ENCODE measurements around the gene TMEM151B. TPM values are rescaled to one million over a fixed set of nuclear protein-coding genes. Genes with fewer than 3 reads are reported as not detected.

TMEM151B gene
- total RNA-seq, 4 donors from 2014 or later, result 0.11 TPM; not detected in 3

- ATAC-seq, result no peak
- no peaks in the 10 kb centered on the region for H3K36me3 ChIP-seq
- no peak overlapping the region for H3K4me3 ChIP-seq
- in situ Hi-C loops (cut with MboI; ENCODE audit: low sequenced_read_pairs in 4 of 4) (loop anchor here in 2 of 4 donors (25.0 kb wide), 1 partner anchor 171 kb away; the partner anchor contains the start of gene CAPN11 (in 2 of the 2)), intact Hi-C loops (cut with DNase I; ENCODE audit: low total_unique reads) (no loop called here)
- H3K27ac ChIP-seq, result no peak overlapping the region
- no peaks in the 10 kb centered on the region for H3K4me1 ChIP-seq
- peaks cover 5 to 18% (median 9%) of the 10 kb centered on the region in 3 donors for H3K27me3 ChIP-seq
- no peaks in the 10 kb centered on the region for H3K9me3 ChIP-seq
- TF ChIP-seq CTCF (IDR thresholded peaks at IDR 0.05 in 4 of 5, conservative IDR thresholded peaks at IDR 0.05 in 1 of 5) (no peak), POLR2A (IDR thresholded peaks at IDR 0.05) (no peak)
- no peak for DNase-seq
These were observed 63.1 kb downstream of the TMEM151B start for GRCh38 chr6:44333273-44333919.

DNA sequence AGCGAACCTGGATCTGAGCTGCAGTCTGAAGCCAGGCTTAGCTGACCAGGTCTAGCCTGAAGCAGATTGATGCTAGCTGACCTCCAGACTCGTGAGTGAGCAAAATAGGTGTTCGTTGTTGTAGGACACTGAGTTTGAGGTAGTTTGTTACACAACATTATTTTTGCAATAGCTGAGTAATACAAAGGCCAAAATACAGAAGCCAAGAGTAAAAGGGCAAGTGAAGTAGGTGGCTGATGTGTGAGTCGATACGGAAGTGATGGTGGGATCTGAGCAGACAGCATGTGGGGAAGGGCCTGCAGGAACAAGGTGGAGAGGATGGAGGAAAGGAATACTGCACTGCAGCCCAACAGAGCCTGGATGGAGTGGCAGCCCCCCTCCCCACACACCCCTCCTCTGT lies 63.7 kb downstream of the TMEM151B start:
- intact Hi-C loops (cut with DNase I; ENCODE audit: low total_unique reads), result no loop called here
- Histone ChIP-seq H3K4me1 (no peaks in the 10 kb centered on the region), H3K27ac (no peak overlapping the region), H3K4me3 (no peak overlapping the region), H3K36me3 (no peaks in the 10 kb centered on the region), H3K27me3 (peaks cover 5 to 18% (median 9%) of the 10 kb centered on the region in 3 donors), H3K9me3 (no peaks in the 10 kb centered on the region)
- TF ChIP-seq CTCF (IDR thresholded peaks at IDR 0.05 in 4 of 5, conservative IDR thresholded peaks at IDR 0.05 in 1 of 5), result no peak
- TF ChIP-seq POLR2A (IDR thresholded peaks at IDR 0.05), result no peak
- no peak for DNase-seq
- no peak for ATAC-seq
- in situ Hi-C loops (cut with MboI; ENCODE audit: low sequenced_read_pairs in 4 of 4), result loop anchor here in 2 of 4 donors (25.0 kb wide), 1 partner anchor 172 kb away; the partner anchor contains the start of gene CAPN11 (in 2 of the 2)

- no peak overlapping the region for H3K4me3 ChIP-seq
- no peaks in the 10 kb centered on the region for H3K36me3 ChIP-seq
- no peak for ATAC-seq
- TF ChIP-seq CTCF (IDR thresholded peaks at IDR 0.05 in 4 of 5, conservative IDR thresholded peaks at IDR 0.05 in 1 of 5) (no peak), POLR2A (IDR thresholded peaks at IDR 0.05) (no peak)
- H3K27ac ChIP-seq, result no peak overlapping the region
- H3K4me1 ChIP-seq, result no peaks in the 10 kb centered on the region
- intact Hi-C loops (cut with DNase I; ENCODE audit: low total_unique reads) (loop anchor here (5.0 kb wide), 2 partner anchors 163 to 238 kb away; no protein-coding TSS in a partner anchor), in situ Hi-C loops (cut with MboI; ENCODE audit: low sequenced_read_pairs in 4 of 4) (loop anchor here in 2 of 4 donors (5.0 to 25.0 kb wide), 2 partner anchors 68 to 173 kb away; partner anchors contain the start of genes CAPN11 (in 2 of the 2) and NFKBIE (in 1 of the 2))
- peaks cover 2 to 8% (median 5%) of the 10 kb centered on the region in 3 donors for H3K27me3 ChIP-seq
- no peak for DNase-seq
- H3K9me3 ChIP-seq, result no peaks in the 10 kb centered on the region
These were observed 65.4 kb downstream of the TMEM151B start for GRCh38 chr6:44335631-44336030.

- Histone ChIP-seq H3K36me3 (no peaks in the 10 kb centered on the region), H3K27ac (no peak overlapping the region), H3K27me3 (peaks cover 12 to 20% (median 16%) of the 10 kb centered on the region in 3 donors), H3K4me3 (no peak overlapping the region), H3K9me3 (no peaks in the 10 kb centered on the region), H3K4me1 (no peaks in the 10 kb centered on the region)
- TF ChIP-seq POLR2A (IDR thresholded peaks at IDR 0.05) (no peak), CTCF (IDR thresholded peaks at IDR 0.05 in 4 of 5, conservative IDR thresholded peaks at IDR 0.05 in 1 of 5) (peak; percentile 37 to 73 (median 68))
- ATAC-seq (peak; percentile 75 to 93), DNase-seq (peak; percentile 13 to 40)
- in situ Hi-C loops (cut with MboI; ENCODE audit: low sequenced_read_pairs in 4 of 4) (loop anchor here in 2 of 4 donors (5.0 to 25.0 kb wide), 2 partner anchors 71 to 176 kb away; partner anchors contain the start of genes CAPN11 (in 2 of the 2) and NFKBIE (in 1 of the 2)), intact Hi-C loops (cut with DNase I; ENCODE audit: low total_unique reads) (loop anchor here (1.0 to 5.0 kb wide), 3 partner anchors 70 to 241 kb away; no protein-coding TSS in a partner anchor)
These were observed 68.2 kb downstream of the TMEM151B start for GRCh38 chr6:44338228-44339122.
